Fibroblast of pulmonary artery (primary cell): Measurements from ENCODE around the gene THAP10.
A peak's percentile ranks its signal among the peaks of the same experiment; 100 is the strongest.

ENCODE experiments used
- DNase-seq: peaks from one replicate; pipeline ENCODE4 v3.0.0-alpha.2; 2010; ENCODE audit warnings: low read depth
- H3K4me3 ChIP-seq: replicated peaks from 2 replicates; pipeline ENCODE4 v1.5.1; 2011; ENCODE audit warnings: low read depth, mild to moderate bottlenecking, control low read depth, low read length, moderate library complexity
- CTCF ChIP-seq: IDR thresholded peaks from 2 replicates; pipeline ENCODE4 v1.5.1; 2011; ENCODE audit warnings: mild to moderate bottlenecking, control low read depth, low read length, inconsistent platforms; ENCODE audit errors: missing control alignments

The THAP10 gene

DNA sequence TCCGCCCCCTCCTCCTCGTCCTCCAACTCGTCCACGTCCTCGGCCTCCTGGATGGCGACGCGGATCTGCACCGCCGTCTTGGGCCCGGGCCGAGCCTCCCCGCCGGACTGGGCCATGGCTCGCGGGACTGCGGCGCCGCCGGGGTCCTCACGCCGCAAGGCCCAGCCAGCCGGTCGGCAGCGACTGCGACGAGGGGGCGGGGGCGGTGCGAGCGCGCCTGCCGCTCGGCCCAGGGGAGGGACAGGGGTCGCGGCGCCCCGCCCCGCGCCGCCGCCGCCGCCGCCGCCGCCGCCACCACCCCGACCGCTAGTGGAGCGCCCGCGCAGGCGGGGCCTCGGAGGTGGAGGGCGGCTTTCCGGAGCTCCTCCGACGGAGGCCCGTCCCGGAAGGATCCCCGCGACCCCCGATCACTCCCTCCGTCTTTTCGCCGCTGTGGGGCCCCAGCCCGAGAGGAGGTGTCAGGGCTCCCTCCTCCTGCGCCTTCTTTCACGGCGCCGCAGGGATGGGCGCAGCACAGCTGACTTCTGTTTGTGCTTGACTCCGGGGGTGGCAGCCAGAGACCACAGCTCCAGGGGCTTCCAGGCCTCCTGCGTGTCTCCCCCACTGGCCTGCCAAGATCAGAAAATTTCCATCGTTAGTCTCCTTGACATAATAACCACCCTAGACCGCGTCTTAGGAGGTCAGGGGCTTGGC, 38.1 kb downstream of the THAP10 start, which contains the start of gene LARP6:
Gene LARP6 (minus strand): TSS at position 185 of the 693 bp plus-strand sequence. CDS start 69 bp downstream, at position 116.
- no peak for TF ChIP-seq CTCF
- peak within 1 kb of the TSS; percentile 86 for H3K4me3 ChIP-seq
- DNase-seq, result peak; percentile 38

DNA sequence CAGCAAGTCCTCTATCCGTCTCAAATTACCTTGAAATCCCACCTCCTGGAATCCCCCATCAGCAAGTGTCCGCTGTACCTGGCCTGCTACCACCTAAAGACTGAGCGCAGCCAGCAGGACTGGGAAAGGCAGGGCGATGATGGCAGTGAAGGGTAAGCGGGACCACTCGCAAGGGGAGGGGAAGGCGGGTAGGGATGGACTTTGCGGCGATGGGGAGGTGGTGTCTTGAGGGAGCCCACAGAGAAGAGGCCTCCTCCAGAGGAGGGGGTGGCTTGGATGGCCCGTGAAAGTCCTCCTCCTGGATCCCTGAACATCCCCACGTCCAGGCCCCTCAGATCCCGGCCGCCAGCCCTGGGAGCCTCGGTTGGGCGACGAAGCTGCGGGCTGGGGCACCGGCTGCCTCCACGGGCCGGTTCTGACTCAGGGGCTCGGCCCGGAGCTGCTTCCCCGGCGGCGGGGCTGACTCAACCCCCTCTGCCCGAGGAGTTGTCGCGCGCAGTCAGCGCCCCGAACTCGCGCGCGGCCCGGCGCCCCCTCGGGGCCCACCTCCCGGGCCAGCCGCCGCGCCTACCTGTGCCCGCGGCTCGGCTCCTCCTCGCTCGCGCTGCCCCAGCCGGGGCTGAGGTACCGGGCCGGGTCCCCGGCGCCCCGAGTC, 38.8 kb downstream of the THAP10 start:
- no peak for TF ChIP-seq CTCF
- peak overlapping the region; percentile 86 for H3K4me3 ChIP-seq
- no peak for DNase-seq

- H3K4me3 ChIP-seq, result peak overlapping the region; percentile 86
- no peak for TF ChIP-seq CTCF
- DNase-seq, result peak; percentile 63
These were observed 39.5 kb downstream of the THAP10 start for GRCh38 chr15:70852501-70853317.

DNA sequence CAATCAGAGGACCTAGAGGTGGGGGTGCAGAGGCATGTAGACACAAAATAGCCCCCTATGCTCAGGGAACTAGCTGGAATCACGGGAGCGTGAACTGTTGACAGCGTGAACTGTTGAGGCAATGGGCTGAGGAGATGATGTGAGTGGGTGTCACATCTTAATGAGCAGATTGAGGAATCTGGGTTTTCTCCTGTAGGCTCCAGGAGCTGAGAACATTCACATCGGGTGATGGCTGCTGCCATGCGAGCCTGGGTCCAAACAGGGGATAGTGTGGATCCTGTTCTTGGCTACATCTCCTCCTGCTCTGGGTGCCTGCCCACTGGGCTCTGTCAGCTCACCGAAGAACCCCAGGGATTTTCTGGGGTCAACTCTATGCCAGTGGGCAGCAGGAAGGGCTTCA, 40.3 kb downstream of the THAP10 start:
- peak overlapping the region; percentile 86 for H3K4me3 ChIP-seq
- DNase-seq, result no peak
- no peak for TF ChIP-seq CTCF

DNA sequence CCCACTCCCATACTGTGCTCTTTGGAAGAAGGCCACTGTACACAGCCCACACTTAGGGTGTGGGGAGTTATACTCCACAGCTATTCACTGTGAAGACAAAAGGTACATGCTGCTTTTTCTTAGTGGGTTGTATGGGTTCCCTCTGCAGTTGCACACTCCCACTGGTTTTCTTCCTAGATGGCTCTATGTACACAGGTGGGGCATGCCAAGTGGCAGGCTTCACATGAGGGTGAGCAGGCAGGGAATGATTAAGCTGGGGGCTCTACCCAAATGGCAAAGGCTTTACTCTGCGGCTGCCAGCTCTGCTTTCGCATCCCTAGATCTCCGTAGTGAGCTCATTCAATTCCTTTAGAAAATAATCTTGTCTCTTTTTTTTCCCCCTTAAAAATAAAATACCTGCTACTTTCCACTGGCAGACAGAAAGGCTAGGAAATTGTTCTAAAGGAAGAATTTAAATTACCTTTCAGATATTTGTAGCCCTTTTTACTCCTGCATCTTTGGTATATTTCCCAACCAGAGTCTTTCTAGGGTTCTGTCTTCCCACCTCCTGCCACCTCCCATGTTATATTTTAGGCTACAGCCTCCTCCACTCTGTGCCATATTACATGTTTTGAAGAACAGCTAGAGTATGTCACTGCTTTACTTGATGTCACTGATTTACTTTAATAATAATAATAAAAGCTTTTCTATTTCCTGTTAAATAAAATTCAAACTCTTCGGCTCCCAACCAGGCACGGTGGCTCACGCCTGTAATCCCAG, 46.5 kb downstream of the THAP10 start:
- no peak overlapping the region for H3K4me3 ChIP-seq

More for the DNA sequence above, 46.5 kb downstream of the THAP10 start:
- TF ChIP-seq CTCF, result no peak
- DNase-seq, result no peak
